Muscle layer of duodenum (tissue), 2 donors: Measurements from ENCODE around the gene TMEM119.
"Not testable (repeated sequence)": the region's sequence is repeated elsewhere in the genome, so short reads cannot be mapped to it uniquely, and the experiment has no call there.

Experiments
- H3K27ac ChIP-seq: one replicate; pipeline ENCODE4 v1.7.0; 2013; ENCODE audit warnings: mild to moderate bottlenecking, low read length
- H3K27me3 ChIP-seq: one replicate; pipeline ENCODE4 v1.7.0; 2013; ENCODE audit warnings: low read depth, mild to moderate bottlenecking, control low read depth, low read length
- H3K36me3 ChIP-seq, 2 donors: one replicate each; pipeline ENCODE4 v1.7.0; 2013; ENCODE audit warnings: low read length in 2 of 2, control low read depth in 1 of 2, mild to moderate bottlenecking in 1 of 2; ENCODE audit not compliant: insufficient read depth in 2 of 2, control insufficient read depth in 1 of 2
- H3K4me1 ChIP-seq, 2 donors: one replicate each; pipeline ENCODE4 v1.7.0; 2013; ENCODE audit warnings: low read length in 2 of 2, mild to moderate bottlenecking in 2 of 2, control low read depth in 1 of 2, moderate library complexity in 1 of 2; ENCODE audit not compliant: insufficient read depth in 2 of 2, control insufficient read depth in 1 of 2
- H3K4me3 ChIP-seq, 2 donors: one replicate each; pipeline ENCODE4 v1.7.0; 2013; ENCODE audit warnings: low read length in 2 of 2, low read depth in 1 of 2, mild to moderate bottlenecking in 1 of 2
- H3K9me3 ChIP-seq, 2 donors: one replicate each; pipeline ENCODE4 v1.7.0; 2013; ENCODE audit warnings: low read length in 2 of 2, control low read depth in 1 of 2, mild to moderate bottlenecking in 1 of 2; ENCODE audit not compliant: control insufficient read depth in 1 of 2
- donor health status: healthy.

TMEM119 gene

GRCh38 chr12:108619369-108620160 lies 21.7 kb upstream of the TMEM119 start:
- Histone ChIP-seq H3K9me3 (no peaks in the 10 kb centered on the region), H3K4me1 (no peaks in the 10 kb centered on the region), H3K27me3 (no peaks in the 10 kb centered on the region), H3K27ac (no peak overlapping the region), H3K4me3 (no peak overlapping the region), H3K36me3 (no peaks in the 10 kb centered on the region)

- H3K4me1 ChIP-seq, H3K9me3 ChIP-seq, H3K27me3 ChIP-seq, H3K36me3 ChIP-seq, H3K4me3 ChIP-seq, H3K27ac ChIP-seq: not testable (repeated sequence)
These were observed 21.0 kb upstream of the TMEM119 start for GRCh38 chr12:108618953-108619274.

- Histone ChIP-seq H3K4me3 (no peak overlapping the region), H3K27ac (no peak overlapping the region), H3K9me3 (no peaks in the 10 kb centered on the region), H3K4me1 (no peaks in the 10 kb centered on the region), H3K36me3 (no peaks in the 10 kb centered on the region), H3K27me3 (no peaks in the 10 kb centered on the region)
These were observed 20.4 kb upstream of the TMEM119 start for GRCh38 chr12:108618079-108618952.

- no peaks in the 10 kb centered on the region for H3K27me3 ChIP-seq
- H3K9me3 ChIP-seq, result no peaks in the 10 kb centered on the region
- H3K4me3 ChIP-seq, result no peak overlapping the region
- no peaks in the 10 kb centered on the region for H3K36me3 ChIP-seq
- no peak overlapping the region for H3K27ac ChIP-seq
- H3K4me1 ChIP-seq, result no peaks in the 10 kb centered on the region
These were observed 19.3 kb upstream of the TMEM119 start for GRCh38 chr12:108616941-108617858.

GRCh38 chr12:108616359-108616758 lies 18.5 kb upstream of the TMEM119 start:
- no peaks in the 10 kb centered on the region for H3K9me3 ChIP-seq
- H3K4me1 ChIP-seq, result no peaks in the 10 kb centered on the region
- H3K27me3 ChIP-seq, result no peaks in the 10 kb centered on the region
- H3K27ac ChIP-seq, result no peak overlapping the region
- no peaks in the 10 kb centered on the region for H3K36me3 ChIP-seq
- H3K4me3 ChIP-seq, result no peak overlapping the region

GRCh38 chr12:108615918-108616317 lies 18.0 kb upstream of the TMEM119 start:
- H3K4me1 ChIP-seq, result peaks cover 0 to 1% of the 10 kb centered on the region in 2 donors
- H3K4me3 ChIP-seq, result no peak overlapping the region
- H3K27ac ChIP-seq, result no peak overlapping the region
- no peaks in the 10 kb centered on the region for H3K9me3 ChIP-seq
- no peaks in the 10 kb centered on the region for H3K27me3 ChIP-seq
- H3K36me3 ChIP-seq, result no peaks in the 10 kb centered on the region

GRCh38 chr12:108614639-108615038 lies 16.8 kb upstream of the TMEM119 start:
- H3K4me1 ChIP-seq, result peaks cover 0 to 8% of the 10 kb centered on the region in 2 donors
- no peaks in the 10 kb centered on the region for H3K36me3 ChIP-seq
- H3K27ac ChIP-seq, result no peak overlapping the region
- H3K9me3 ChIP-seq, result no peaks in the 10 kb centered on the region
- no peaks in the 10 kb centered on the region for H3K27me3 ChIP-seq
- H3K4me3 ChIP-seq, result no peak overlapping the region

GRCh38 chr12:108614041-108614440 lies 16.2 kb upstream of the TMEM119 start:
- no peak overlapping the region for H3K4me3 ChIP-seq
- peaks cover 0 to 14% of the 10 kb centered on the region in 2 donors for H3K4me1 ChIP-seq
- H3K9me3 ChIP-seq, result no peaks in the 10 kb centered on the region
- H3K27me3 ChIP-seq, result no peaks in the 10 kb centered on the region
- H3K36me3 ChIP-seq, result no peaks in the 10 kb centered on the region
- H3K27ac ChIP-seq, result no peak overlapping the region

GRCh38 chr12:108613548-108613947 lies 15.7 kb upstream of the TMEM119 start:
- Histone ChIP-seq H3K27me3 (no peaks in the 10 kb centered on the region), H3K9me3 (no peaks in the 10 kb centered on the region), H3K27ac (no peak overlapping the region), H3K36me3 (no peaks in the 10 kb centered on the region), H3K4me3 (no peak overlapping the region), H3K4me1 (peaks cover 0 to 14% of the 10 kb centered on the region in 2 donors)

- H3K4me3 ChIP-seq, result no peak overlapping the region
- H3K9me3 ChIP-seq, result no peaks in the 10 kb centered on the region
- H3K27me3 ChIP-seq, result no peaks in the 10 kb centered on the region
- H3K27ac ChIP-seq, result no peak overlapping the region
- H3K4me1 ChIP-seq, result peaks cover 0 to 14% of the 10 kb centered on the region in 2 donors
- H3K36me3 ChIP-seq, result no peaks in the 10 kb centered on the region
These were observed 15.0 kb upstream of the TMEM119 start for GRCh38 chr12:108612788-108613282.
